Right lobe of liver (tissue), 4 donors: ENCODE data around the gene RPP25.

Experiments used
- POLR2A ChIP-seq: fragments of 450-650 bp; IDR thresholded peaks from one replicate; pipeline ENCODE4 v1.6.1; 2017; ENCODE audit warnings: antibody characterized with exemption, mild to moderate bottlenecking
- TF ChIP-seq, protein P1 (sequence below), 4 donors: fragments of 200-600 bp in 3 of 4; fragments of 450-650 bp in 1 of 4; IDR thresholded peaks; one replicate each; pipeline versions ENCODE4 v1.5.1 to v1.8.0; 2016 to 2022; ENCODE audit warnings: antibody characterized with exemption in 4 of 4, mild to moderate bottlenecking in 2 of 4
- donor health status: DM: no; HTN: no; CAD: no.
- donor health status: DM: no; HTN: no; CAD: no.
- donor health status: DM: no; HTN: yes; CAD: no.

DNA sequence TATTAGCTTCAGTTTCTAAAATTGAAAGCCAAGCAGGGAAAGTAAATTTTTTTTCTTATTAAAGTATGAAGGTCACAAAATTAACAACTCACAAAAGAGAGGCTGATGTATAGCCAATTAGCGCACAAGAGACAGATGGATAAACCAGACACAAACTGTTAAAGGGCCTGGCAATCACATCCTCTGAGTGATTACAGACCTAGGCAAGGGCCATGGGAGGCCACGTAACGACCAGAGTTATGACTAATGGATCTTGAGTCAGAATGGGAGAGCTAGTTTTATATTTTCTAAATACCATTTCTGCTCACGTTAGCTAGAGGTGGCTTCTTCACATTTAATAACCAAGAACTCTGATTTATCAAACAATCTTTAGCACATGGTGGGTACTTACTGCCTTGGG lies 21.0 kb upstream of the RPP25 start:
- TF ChIP-seq POLR2A, result no peak
- TF ChIP-seq, protein P1, sequence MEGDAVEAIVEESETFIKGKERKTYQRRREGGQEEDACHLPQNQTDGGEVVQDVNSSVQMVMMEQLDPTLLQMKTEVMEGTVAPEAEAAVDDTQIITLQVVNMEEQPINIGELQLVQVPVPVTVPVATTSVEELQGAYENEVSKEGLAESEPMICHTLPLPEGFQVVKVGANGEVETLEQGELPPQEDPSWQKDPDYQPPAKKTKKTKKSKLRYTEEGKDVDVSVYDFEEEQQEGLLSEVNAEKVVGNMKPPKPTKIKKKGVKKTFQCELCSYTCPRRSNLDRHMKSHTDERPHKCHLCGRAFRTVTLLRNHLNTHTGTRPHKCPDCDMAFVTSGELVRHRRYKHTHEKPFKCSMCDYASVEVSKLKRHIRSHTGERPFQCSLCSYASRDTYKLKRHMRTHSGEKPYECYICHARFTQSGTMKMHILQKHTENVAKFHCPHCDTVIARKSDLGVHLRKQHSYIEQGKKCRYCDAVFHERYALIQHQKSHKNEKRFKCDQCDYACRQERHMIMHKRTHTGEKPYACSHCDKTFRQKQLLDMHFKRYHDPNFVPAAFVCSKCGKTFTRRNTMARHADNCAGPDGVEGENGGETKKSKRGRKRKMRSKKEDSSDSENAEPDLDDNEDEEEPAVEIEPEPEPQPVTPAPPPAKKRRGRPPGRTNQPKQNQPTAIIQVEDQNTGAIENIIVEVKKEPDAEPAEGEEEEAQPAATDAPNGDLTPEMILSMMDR (IDR thresholded peaks at IDR 0.05), result no peak
